NAMALWA (cell line): Measurements from ENCODE around the gene AGAP1.
A peak's percentile ranks its signal among the peaks of the same experiment; 100 is the strongest.
"Not testable (repeated sequence)": the region's sequence is repeated elsewhere in the genome, so short reads cannot be mapped to it uniquely, and the experiment has no call there.

Experiments used
- DNase-seq: peaks from one replicate; pipeline ENCODE4 v3.0.0-alpha.2; 2015; ENCODE audit warnings: low spot score

The AGAP1 gene

DNA sequence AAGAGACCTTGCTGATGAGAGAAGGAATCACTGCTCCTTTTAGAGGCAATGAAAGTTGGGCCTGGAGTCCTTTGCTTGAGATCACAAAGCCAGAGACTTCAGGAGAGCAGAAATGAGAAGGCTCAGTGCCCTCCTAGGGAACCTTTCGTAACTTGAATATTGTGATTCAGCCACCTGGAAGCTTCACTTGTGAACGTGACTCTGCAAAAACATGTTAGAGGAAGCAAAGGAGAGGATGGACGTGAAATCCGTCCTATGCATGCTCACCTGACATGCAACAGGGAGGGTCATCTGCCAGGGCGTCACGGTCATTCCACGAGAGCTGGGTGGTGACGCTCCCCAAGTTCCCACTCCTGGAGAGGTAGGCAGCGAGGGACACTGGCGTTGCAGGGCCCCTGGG is 243.6 kb downstream of the AGAP1 start:
- DNase-seq, result no peak

DNA sequence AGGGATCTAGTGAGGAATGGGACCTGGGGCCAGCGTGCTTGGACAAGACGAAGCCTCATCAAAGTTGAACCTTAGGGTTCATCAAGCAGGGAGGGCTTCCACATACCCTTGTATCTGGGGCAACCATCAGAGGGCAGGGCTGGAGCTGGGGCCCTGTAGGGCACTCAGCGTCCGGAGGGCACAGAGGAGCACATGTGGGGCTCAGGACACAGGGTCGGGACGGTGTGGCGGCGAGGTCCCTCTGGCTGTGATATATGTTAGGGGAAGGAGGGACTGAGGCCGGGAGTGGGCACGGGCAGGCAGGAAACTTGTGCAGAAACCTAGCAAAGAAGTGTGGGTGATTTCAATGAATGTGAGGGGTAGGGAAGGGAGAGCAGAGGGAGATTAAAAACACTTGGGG is 244.0 kb downstream of the AGAP1 start:
- DNase-seq, result no peak

DNA sequence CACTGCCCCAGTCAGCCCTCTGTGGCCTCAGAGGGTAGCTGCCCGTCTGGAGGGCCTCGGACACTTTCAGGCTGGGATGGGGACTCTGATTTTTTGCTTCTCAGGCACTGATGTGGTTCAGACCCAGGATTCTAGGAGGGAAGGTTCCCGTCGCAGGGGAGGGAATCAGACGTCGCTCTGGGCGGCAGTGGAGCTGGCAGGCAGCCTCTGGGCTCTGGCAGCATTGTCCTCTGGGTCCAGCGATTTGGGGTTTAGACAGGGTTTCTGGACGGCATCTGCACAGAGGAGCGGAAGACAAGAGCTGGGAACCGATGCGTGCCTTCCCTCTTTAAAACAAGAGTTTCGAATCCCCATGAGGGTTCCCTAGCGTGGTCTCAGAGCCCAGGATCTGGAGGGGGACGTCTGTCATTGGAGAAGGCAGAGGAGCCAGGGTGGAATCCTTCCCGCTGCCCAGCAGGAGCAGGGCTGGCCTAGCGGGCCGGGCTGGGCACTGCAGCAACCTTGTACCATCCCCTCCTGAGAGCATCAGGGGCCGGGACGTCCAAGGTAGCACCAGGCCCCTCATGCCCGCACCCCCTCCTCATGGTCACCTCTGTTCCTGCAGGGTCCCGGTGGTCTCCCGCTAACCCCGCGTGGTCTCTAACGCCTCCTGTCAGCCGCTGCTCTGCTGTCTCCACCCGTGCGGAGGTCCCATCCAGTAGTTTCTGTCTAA is 246.0 kb downstream of the AGAP1 start:
- DNase-seq, result no peak

DNA sequence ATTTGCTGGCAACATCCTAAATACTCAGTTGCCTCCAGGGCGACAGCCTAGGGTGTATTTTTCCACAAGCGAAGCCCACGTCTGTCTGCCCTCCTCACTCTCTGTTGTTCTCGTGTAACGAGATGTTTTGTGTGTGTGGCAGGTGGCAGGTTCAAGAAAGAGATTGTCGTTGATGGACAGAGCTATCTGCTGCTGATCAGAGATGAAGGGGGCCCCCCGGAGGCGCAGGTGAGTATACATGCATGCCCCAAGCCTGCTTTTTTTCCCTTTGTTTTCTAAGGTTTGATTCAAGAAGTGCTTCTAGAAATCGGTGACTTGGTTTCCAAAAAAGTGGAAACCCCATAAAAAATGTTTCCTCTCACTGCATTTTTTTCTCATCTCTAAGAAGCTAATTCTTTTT is 247.0 kb downstream of the AGAP1 start:
- DNase-seq, result no peak

DNA sequence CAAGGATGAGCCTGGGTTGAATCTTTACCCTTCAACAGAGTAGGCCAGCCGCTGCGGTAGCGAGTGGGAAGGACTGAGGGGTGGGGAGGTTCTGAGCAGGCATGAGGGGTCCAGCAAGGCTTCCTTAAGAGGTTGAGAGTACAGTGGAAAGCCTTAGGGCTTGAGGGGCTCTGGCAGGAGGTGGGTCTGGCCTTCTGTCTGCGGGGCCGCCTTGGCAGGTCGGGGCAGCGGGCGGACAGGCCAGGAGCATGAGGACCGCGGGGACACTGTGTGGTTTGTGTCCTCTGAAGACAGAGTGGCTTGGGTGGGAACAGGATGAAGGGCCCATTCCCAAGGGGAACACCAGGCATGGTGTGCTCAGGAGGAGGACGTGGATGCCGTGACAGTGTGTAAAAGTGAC is 250.3 kb downstream of the AGAP1 start:
- DNase-seq, result no peak

DNA sequence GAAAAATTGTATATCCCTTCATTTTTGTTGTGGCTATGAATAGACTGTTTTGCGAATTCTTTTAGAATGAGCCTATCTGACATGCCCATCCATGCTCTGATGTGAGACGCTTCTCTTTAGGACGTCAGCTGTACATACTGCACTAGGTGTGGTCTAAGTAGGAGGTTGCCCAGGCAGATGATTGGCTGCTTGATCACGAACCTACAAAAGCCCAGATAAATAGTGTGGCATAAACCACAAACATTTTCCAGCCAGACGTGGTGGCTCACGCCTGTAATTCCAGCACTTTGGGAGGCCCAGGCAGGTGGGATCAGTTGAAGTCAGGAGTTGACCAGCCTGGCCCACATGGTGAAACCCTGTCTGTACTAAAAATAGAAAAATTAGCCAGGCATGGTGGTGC is 251.8 kb downstream of the AGAP1 start:
- DNase-seq, result no peak

DNA sequence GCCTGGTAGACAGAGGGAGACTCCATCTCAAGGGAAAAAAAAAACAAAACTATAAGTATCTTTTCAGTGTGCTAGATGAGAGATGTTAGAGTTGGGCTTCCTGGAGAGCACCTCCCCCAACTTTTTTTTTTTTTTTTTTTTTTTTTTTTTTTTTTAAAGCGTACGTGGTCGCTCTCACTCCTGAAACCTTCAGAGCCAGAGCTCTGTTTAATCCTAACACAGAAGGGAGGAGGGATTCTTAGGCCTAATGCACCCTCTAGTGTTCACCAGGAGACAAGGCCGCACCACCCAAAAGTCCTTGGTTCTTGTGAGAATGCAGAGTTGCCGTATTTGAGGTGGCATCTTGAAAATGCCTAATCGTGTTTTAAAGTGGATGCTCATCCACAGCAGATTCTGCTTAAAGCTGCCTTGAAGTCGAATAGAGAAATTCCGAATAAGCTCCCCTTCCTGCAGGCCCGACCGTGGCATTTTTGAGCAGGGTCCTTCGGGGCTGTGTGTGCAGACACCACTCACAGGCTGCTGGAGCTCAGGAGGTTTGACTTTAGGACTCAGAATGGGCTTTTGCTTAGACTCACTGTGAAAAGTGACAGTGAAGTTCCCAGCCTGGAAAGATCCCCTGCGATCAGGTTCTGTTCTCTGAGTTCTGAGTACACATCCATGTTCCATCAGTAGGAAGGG is 252.6 kb downstream of the AGAP1 start:
- DNase-seq, result peak; percentile 67

DNA sequence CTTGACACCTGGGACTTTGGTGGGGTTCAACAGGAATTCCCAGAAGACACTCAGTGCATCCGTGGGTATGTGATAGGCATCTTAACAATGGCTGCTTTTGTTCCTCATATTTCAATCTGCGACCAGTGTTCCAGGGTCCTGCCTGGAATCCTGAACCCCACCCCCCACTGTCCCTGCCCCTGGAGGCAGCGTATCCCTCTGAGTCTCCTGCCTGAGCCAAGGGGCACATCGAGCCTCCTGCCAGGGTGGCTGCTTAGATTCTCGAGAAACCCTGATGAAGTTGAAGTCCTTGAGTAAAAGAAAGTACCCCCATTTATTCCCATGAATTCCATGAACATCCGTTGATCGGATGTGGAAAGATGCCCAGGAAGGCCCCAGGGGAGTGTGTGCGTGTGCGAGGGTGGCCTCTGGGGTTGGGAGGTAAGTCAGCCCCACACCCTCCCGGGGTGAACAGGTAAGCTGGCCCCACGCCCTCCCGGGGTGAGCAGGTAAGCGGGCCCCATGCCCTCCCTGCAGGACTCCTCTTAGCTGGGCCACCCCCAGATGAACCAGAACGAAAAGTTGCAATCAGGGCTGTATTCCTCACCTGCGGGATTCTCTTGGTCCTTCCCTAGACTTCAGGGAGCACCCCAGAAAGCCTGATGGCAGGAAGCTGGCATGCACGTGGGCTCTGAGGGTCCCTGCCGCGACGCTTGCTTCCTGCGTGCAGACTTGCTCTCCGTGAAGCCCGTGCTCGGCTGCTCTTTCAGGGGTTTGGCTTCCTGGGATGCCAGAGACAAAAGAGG is 253.3 kb downstream of the AGAP1 start:
- no peak for DNase-seq

DNA sequence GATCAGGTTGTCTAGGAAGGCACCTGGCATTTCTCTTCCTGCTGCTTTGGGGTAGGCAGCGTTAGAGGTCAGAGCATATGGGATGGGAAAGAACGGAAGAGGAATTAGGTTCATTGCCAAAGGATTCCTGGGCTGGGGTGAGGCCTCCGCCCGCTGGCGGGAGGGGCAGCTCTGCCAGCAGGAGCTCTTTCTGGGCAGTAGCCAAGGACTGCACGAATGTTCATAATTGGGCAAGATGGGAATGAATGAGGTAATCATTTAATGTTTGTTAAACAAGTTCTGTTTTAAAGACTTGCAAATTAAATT is 253.9 kb downstream of the AGAP1 start:
- no peak for DNase-seq

DNA sequence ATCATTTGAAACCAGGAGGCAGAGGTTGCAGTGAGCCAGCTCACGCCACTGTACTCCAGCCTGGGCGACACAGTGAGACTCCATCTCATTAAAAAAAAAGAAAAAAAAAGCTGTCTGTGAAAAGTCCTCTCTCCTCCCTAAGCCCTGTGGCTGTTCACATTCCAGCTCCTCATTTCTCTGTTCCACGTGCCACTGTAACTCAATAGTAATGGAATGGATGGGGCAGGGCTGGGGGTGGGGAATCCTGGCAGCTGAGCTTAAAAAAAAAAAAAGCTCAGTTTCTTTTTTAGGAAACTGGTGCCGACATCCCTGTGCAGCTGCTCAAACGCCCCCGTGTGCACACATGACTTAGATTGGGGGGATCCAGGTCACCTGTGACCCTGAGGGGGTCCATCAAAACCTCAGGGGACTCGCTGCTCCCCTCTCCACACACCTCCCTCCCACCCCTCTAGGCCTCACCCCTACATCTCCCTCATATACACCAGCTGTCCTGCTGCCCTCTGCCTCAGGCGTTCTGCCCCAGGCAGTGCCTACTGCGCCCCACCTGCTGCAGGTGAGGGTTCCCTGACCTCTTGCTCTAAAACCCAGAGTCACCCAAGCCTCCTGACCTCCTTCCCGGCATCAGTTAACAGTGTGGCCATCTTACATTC is 255.4 kb downstream of the AGAP1 start:
- no peak for DNase-seq

DNA sequence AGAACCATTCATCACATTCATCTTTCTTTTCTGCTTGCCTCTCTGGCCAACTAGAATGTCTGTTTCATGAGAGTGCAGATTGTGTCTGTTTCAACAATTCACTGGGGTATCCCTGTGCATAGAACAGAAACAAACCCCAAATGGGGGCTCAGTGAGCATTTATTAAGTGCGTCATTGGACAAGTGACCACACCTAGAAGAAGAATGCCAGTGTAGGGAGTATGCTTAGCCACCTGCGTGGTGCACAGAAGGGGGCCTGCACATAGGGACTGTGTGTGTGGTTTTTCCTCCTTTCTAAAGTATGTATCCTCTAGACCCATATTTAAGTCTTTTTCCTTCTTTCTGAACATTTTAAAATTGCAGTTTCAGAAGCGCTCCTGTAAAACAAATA is 255.9 kb downstream of the AGAP1 start:
- no peak for DNase-seq

DNA sequence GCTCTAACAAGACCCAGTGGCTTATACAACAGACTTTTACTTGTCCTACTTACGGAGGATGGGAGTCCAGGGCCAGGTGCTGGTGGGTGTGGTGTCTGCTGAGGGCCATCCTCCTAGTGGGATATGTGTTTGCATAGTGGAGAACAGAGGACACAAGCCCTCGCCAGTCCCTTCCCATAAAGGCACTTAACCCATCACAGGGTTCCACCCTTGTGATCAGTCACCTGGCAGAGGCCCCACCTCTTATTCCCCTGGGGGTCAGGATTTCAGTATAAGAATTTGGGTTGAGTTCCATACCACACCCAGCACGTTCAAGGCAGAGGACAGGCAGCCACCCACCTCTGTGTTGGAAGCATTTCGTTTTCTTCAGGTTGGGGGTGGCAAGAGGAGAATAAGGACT is 259.0 kb downstream of the AGAP1 start:
- DNase-seq, result no peak

DNA sequence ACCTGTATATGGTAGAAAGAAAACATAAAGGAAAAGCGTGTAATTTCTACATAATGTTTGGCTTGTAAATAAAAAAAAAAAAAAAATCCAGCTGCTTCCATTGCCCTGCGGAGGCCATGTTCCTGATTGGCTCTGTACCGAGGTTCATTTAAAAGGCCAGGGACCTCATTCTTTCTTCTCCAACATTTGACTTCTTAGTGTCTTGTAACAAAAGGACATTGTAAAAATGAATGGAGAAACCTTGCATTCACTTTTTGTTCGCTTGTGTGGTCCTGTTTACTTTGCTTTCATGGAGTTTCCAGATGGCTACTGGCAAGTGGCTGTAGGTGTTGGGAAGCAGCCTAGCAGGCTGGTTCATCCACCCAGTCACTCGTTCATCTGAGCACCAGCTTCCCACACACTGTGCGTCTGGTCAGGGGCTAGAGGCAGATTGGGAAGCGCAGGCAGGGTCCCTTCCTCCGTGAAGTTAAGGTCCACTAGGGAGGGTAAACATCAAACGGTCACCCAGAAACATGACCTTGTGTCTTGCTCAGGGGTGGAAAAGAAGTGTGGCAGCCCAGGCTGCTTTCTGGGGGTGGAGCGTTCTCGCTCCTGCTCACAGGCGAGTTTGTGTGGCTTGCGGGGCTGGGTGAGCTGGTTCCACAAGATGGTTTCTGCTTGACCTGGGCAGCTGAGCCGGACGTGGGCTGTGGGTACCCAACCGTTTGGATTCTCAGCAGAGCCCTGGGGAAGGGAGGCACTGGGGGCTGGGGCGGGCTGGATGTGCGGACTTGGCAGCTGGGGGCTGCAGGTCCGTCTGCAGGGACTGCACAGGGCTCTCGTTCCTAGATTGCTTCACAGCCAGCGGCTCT is 260.7 kb downstream of the AGAP1 start:
- no peak for DNase-seq

DNA sequence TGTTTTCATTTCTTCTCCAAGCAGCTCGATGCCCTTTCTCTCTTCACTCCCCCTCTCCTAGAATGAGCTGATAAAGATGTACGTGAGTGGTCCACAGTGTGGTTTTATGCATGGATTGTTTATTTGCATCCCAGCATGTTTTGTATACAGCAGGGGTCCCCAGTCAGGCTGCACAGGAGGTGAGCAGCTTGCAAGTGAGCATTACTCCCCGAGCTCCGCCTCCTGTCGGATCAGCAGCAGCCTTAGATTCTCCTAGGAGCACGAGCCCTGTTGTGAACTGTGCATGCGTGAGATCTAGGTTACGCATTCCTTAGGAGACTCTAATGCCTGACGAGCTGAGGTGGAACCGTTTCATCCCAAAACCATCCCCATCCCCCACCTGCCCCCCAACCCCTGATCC is 262.6 kb downstream of the AGAP1 start:
- DNase-seq, result no peak

DNA sequence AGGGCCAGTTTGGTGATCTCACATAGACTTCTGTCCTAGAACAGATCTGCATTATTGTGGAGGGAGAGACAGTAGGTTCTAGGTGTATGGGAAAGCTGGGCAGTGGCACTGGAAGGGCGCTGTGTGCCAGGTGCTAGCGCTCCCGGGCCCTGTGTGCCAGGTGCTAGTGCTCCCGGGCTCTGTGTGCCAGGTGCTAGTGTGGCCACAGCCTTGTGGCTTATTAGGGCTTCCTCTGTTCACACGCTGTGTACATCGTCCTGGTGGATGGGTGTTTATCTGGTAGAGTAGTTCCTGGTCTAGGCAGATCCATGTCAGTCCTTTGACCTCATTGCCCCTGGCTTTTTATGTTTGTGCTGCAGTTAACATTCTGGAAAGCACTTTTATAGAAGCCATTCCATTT is 263.4 kb downstream of the AGAP1 start:
- DNase-seq, result no peak

DNA sequence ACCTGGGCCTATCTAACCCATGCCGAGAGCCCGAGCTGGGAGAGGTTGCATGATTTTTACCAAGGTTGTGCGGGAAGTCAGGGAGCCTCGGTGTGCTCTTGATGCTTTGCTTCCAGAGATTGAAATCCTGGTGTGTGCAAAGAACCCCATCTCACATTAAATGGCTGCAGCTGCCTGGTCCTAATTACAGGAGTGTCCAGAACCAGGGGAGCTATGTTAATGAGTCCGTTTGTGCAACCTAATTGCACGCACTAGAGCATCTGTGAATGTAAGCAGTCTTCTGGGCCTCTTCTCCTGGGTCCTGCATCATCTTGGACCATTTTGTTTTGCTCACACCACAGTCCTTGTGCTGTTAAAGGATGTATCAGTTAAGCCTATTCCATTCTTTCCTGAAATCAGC is 263.8 kb downstream of the AGAP1 start:
- no peak for DNase-seq

DNA sequence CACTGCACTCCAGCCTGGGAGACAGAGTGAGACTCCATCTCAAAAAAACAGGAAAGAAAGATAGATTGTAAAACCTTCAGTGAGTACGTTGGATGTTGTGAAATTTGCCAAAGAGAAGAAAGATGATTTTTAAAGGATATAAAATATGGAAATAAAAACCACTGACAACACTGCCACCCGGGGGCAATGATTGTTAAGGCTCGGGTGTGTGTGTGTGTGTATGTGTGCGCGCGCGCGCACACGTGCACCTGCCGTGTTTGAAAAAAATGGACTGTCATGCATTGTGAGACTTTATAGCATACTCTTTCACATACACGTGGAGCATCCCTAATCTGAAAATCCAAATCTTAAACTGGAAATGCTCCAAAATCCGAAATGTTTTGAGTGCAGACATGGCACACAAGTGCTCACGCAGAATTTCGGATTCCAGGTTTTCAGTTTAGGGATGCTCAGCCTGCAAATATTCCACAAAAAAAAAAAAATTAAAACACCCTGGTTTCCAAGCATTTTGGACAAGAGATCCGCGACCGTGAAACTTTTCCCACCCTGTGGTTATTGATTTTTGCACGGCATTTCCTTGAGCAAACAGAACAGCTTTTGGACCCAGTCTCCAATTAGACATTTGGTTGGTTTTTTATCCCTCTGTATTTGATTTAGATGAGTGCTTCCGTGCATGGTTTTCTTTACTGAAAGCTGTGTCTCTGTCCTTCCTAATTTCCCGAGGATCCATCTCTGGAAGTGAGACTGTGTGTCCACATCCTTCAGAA is 269.2 kb downstream of the AGAP1 start:
- DNase-seq, result no peak

DNA sequence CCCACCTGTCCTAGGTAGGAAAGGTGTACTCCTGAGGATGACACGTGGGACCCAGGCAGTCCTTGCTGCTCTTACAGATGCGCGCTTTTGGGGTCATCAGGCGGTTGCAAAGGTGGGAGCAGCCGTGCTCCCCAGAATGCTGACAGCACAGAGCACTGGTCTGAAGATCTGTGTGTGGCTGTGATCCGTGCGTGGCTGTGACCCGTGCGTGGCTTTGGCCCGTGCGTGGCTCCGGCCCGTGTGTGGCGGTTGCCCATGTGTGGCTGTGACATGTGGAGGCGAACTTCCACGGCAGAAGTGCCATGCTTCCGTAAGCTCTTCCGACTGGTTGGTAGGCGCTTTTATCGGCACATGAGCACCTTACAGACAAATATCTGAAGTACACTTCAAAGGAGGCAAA is 270.0 kb downstream of the AGAP1 start:
- no peak for DNase-seq

DNA sequence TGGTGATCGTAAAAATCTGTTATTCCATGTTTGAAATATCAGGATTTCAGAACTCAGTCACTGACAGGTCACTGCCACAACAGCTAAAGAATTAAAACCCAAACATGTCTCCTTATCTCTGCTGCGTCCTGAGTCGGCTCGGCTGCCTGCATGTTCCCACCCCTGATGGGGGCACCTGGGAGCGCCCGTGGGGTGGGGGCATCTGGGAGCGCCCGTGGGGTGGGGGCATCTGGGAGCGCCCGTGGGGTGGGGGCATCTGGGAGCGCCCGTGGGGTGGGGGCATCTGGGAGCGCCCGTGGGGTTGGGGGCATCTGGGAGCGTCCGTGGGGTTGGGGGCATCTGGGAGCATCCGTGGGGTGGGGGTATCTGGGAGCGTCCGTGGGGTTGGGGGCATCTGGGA is 270.6 kb downstream of the AGAP1 start:
- not testable (repeated sequence) for DNase-seq

DNA sequence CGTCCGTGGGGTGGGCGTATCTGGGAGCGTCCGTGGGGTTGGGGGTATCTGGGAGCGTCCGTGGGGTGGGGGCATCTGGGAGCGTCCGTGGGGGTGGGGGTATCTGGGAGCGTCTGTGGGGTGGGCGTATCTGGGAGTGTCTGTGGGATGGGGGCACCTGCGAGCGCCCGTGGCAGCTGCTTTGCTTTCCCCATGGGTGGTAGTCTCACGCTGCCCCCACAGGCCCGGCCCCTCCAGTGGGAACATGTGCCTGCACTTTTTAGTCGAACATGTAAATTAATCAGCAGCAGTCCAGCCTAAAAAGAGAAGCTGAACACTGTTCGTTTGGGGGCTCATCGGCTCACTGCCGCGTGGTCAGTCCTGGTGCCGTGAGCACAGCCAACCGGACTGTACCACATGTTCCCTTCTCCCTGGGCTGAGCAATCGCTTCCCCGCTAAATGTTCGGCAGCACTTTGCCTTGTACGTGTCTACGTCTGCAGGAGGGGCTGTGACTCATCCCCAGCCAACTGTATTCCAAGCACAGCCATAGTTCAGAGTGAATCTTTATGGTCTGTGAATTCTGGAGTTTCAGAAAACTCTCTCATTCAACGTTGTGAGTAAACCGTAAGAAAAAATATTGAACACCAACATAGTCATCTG is 271.5 kb downstream of the AGAP1 start:
- no peak for DNase-seq

DNA sequence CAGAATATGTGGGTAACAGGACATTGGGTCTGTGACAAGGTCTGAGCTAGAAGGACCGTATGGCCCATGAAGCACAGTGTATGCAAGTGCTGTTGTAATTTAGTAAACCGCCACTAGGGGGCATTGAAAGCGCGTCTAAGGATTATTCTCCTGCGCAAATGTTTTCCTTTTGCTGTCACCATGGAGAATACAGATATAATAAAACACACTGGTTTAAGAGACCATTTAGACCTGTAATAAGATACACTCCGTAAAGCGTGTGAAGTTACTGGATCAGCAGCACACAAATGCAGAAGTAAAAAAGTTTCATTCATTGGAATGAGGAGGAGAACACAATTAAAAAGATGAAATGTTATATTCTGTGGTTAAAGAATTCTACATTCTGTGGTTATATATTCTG is 272.4 kb downstream of the AGAP1 start:
- DNase-seq, result peak; percentile 79
